Measurements from ENCODE around the gene PTGDR. TPM values are rescaled to one million over a fixed set of nuclear protein-coding genes. Genes with fewer than 3 reads are reported as not detected.

The PTGDR gene
- polyA plus RNA-seq, 2 of the 4 experiments (the other 2 are of a cell fraction): not detected

GRCh38 chr14:52318826-52319645 lies 51.5 kb downstream of the PTGDR start:
- 40% methylated on average over 5 of the region's 5 CpGs for WGBS (ENCODE audit: missing lambda C conversion rate)
- no peak for ATAC-seq
- no peak for FAIRE-seq
- no peak overlapping the region for H3K4me3 ChIP-seq
- H3K4me2 ChIP-seq: no peak overlapping the region
- CTCF ChIA-PET: no interaction called here
- TF ChIP-seq RFX5 (IDR thresholded peaks at IDR 0.05) (no peak), RARB (CRISPR knock-in tag; IDR thresholded peaks at IDR 0.05) (no peak), FOSL2 (IDR thresholded peaks at IDR 0.05) (no peak), FOSL2 (CRISPR knock-in tag; IDR thresholded peaks at IDR 0.05) (no peak), BCL3 (IDR thresholded peaks at IDR 0.05) (no peak), JUN (IDR thresholded peaks at IDR 0.05) (no peak), GATA3 (IDR thresholded peaks at IDR 0.05; ENCODE audit: borderline replicate concordance) (no peak), PHF8 (IDR thresholded peaks at IDR 0.05; ENCODE audit: borderline replicate concordance, low read depth) (no peak)
- no peaks in the 10 kb centered on the region for H3K9me3 ChIP-seq
- POLR2A ChIA-PET: no interaction called here
- no peak for DNase-seq (ENCODE audit: low read depth in 1 of 2, low spot score in 1 of 2)
- H3K27ac ChIP-seq: no peak overlapping the region
- H3K4me1 ChIP-seq: no peaks in the 10 kb centered on the region

GRCh38 chr14:52319919-52320318 lies 52.4 kb downstream of the PTGDR start:
- POLR2A ChIA-PET: no interaction called here
- H3K4me3 ChIP-seq: no peak overlapping the region
- no peaks in the 10 kb centered on the region for H3K9me3 ChIP-seq
- 51% methylated on average over 3 of the region's 3 CpGs for WGBS (ENCODE audit: missing lambda C conversion rate)
- FAIRE-seq (no peak), DNase-seq (ENCODE audit: low read depth in 1 of 2, low spot score in 1 of 2) (no peak), ATAC-seq (no peak)
- H3K27ac ChIP-seq: no peak overlapping the region
- H3K4me1 ChIP-seq: no peaks in the 10 kb centered on the region
- CTCF ChIA-PET: no interaction called here
- H3K4me2 ChIP-seq: no peak overlapping the region
- TF ChIP-seq CEBPB (IDR thresholded peaks at IDR 0.05) (no peak), ESRRA (IDR thresholded peaks at IDR 0.05; ENCODE audit: borderline replicate concordance, low read length) (no peak)

GRCh38 chr14:52325126-52325525 lies 57.6 kb downstream of the PTGDR start:
- WGBS (ENCODE audit: missing lambda C conversion rate): 76% methylated on average over 3 of the region's 3 CpGs

More at GRCh38 chr14:52325126-52325525, 57.6 kb downstream of the PTGDR start:
- CTCF ChIA-PET: interaction anchor here (0.6 kb wide), 1 partner anchor 25 kb away, joined by 3 read pairs; no protein-coding TSS in a partner anchor
- TF ChIP-seq CTCF (IDR thresholded peaks at IDR 0.05) (no peak), CHD4 (IDR thresholded peaks at IDR 0.05; ENCODE audit: borderline replicate concordance) (no peak), CEBPB (IDR thresholded peaks at IDR 0.05) (no peak), HES2 (IDR thresholded peaks at IDR 0.05) (no peak), E2F6 (IDR thresholded peaks at IDR 0.05; ENCODE audit: borderline replicate concordance, low read depth) (no peak), POLR2A (IDR thresholded peaks at IDR 0.05; ENCODE audit: low read length) (no peak), ESRRA (IDR thresholded peaks at IDR 0.05; ENCODE audit: borderline replicate concordance, low read length) (no peak), RCOR1 (IDR thresholded peaks at IDR 0.05; ENCODE audit: low read depth, low read length) (no peak), ZNF302 (CRISPR knock-in tag; IDR thresholded peaks at IDR 0.05) (no peak), NR3C1 (IDR thresholded peaks at IDR 0.05) (no peak)
- DNase-seq (ENCODE audit: low read depth in 1 of 2, low spot score in 1 of 2): no peak
- FAIRE-seq: no peak
- no peak overlapping the region for H3K4me3 ChIP-seq
- POLR2A ChIA-PET: no interaction called here
- H3K9me3 ChIP-seq: no peaks in the 10 kb centered on the region
- no peak overlapping the region for H3K27ac ChIP-seq
- no peak overlapping the region for H3K4me2 ChIP-seq
- no peak for ATAC-seq
- peaks cover 23% of the 10 kb centered on the region for H3K4me1 ChIP-seq

All from A549 (cell line).